ENCODE results near the gene TCF12.
"Not testable (repeated sequence)": the region's sequence is repeated elsewhere in the genome, so short reads cannot be mapped to it uniquely, and the experiment has no call there.

The TCF12 gene

GRCh38 chr15:57014896-57015295 lies 96.5 kb downstream of the TCF12 start:
- in situ Hi-C loops (cut with HindIII; ENCODE audit: low sequenced_read_pairs) = not testable (repeated sequence)

- in situ Hi-C loops (cut with HindIII; ENCODE audit: low sequenced_read_pairs) = no loop called here
Measured at GRCh38 chr15:57015360-57015759, 96.9 kb downstream of the TCF12 start.

- in situ Hi-C loops (cut with HindIII; ENCODE audit: low sequenced_read_pairs) = no loop called here
Measured at GRCh38 chr15:57015897-57016296, 97.5 kb downstream of the TCF12 start.

DNA sequence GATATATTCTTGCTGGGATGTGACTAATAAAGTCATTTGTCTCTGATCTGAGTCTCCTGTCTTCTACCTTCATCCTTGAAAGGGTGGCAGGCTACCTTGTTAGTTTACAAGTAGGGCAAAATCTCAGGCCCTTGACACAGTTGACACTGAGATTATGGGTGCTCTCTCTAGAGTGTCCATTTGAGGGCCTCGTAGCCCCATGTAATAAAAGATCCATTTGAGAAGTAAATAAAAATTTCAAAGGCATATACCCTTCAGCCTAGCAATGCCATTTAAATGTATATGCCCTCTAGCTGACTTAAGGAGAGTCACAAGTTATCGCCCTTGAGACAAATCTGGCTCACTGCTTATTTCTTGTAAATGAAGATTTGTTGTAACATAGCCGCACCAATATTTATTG lies 98.6 kb downstream of the TCF12 start:
- in situ Hi-C loops (cut with HindIII; ENCODE audit: low sequenced_read_pairs) = no loop called here

DNA sequence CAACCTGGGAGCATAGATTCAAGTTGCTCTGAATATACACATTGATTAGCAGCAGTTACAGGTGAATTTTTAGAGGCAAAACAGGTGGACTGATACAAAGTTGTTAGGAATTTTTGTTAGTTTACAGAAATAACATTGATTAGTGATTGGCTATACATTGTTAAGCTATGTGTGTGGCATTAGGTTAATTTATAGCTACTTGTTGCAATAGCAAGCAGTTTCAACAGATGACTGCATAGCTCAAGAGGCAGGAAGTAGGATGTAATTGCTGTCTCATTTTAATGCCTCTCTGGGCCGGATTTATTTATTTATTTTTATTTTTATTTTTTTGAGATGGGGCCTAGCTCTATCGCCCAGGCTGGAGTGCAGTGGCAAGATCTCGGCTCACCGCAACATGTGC lies 99.7 kb downstream of the TCF12 start:
- in situ Hi-C loops (cut with HindIII; ENCODE audit: low sequenced_read_pairs) = no loop called here

DNA sequence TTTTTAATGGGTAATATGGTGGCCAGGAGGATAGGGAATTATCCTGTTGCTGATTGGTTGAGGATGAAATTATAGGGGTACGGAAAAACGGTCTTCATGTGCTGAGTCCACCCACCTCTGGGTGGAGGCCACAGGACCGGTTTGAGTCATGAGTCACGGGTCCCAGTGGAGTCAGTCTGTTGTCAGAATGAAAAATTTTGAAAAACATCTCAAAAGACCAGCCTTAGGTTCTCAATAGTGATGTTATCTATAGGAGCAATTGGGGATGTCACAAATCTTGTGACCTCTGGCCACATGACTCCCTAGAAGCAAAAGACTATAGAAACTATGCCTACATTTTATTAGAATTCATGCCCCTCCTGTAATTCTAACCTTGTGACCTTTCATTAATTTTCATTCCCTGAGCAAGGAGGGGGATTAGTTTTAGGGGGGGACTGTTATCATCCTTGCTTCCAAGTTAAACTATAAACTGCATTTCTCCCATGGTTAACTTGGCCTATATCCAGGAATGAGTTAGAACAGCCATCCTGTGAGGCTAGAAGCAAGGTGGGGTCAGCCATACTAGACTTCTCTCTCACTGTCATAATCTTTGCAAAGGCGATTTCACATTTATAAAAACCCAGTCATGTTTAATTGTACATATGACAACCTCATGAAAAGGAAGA lies 101.2 kb downstream of the TCF12 start:
- in situ Hi-C loops (cut with HindIII; ENCODE audit: low sequenced_read_pairs) = no loop called here

GRCh38 chr15:57025264-57025926 lies 107.0 kb downstream of the TCF12 start:
- in situ Hi-C loops (cut with HindIII; ENCODE audit: low sequenced_read_pairs) = no loop called here

GRCh38 chr15:57026016-57026592 lies 107.7 kb downstream of the TCF12 start:
- in situ Hi-C loops (cut with HindIII; ENCODE audit: low sequenced_read_pairs) = no loop called here

- in situ Hi-C loops (cut with HindIII; ENCODE audit: low sequenced_read_pairs) = no loop called here
Measured at GRCh38 chr15:57027596-57027995, 109.2 kb downstream of the TCF12 start.

DNA sequence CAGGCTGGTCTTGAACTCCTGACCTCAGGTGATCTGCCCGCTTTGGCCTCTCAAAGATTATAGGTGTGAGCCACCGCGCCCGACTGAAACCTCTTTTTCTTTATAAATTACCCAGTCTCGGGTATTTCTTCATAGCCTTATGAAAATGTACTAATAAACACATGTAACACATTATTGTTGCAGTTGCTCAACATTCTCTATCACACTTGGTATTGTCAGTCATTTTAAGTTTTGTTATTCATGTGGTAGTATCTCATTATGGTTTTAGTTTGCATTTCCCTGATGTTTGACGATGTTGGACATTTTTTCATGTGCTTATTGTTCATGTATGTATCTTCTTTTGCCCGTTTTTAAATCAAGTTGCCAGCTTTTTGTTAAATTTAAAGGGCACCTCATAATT lies 109.7 kb downstream of the TCF12 start:
- in situ Hi-C loops (cut with HindIII; ENCODE audit: low sequenced_read_pairs) = no loop called here

- in situ Hi-C loops (cut with HindIII; ENCODE audit: low sequenced_read_pairs) = no loop called here
Measured at GRCh38 chr15:57030011-57030410, 111.6 kb downstream of the TCF12 start.

- in situ Hi-C loops (cut with HindIII; ENCODE audit: low sequenced_read_pairs) = no loop called here
Measured at GRCh38 chr15:57031082-57031481, 112.6 kb downstream of the TCF12 start.

DNA sequence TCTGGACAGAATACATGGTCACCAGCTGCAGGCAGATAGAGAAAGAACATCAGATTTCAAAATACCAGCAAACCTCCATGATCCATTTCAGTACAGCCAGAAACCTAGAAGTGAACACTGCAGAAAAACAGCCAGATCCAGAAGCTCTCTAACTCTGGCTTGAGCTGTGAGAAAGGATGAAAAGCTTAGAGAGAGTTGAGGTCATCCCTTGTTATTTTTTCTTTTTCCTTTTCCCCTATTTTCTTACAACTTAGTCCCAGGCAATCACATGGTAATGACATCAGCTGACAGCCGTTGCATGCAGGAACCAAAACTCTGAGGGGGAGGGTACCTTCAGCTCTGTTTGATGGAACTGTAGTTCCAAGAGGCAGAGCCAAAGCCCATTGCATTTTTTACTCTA lies 113.2 kb downstream of the TCF12 start:
- in situ Hi-C loops (cut with HindIII; ENCODE audit: low sequenced_read_pairs) = no loop called here

DNA sequence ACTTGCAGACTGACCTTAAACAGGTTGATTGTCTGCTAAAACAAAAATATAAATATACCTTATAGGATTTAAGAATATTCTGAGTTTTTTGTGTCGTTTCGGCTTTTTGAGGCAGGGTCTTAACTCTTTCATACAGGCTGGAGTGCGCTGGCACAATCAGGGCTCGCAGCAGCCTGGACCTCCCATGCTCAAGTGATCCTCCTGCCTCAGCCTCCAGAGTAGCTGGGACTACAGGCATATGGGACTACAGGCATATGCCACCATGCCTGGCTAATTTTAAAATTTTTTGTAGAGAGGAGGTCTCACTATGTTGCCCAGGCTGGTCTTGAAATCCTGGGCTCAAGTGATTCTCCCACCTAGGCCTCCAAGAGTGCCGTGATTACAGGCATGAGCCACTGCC lies 113.9 kb downstream of the TCF12 start:
- in situ Hi-C loops (cut with HindIII; ENCODE audit: low sequenced_read_pairs) = no loop called here

DNA sequence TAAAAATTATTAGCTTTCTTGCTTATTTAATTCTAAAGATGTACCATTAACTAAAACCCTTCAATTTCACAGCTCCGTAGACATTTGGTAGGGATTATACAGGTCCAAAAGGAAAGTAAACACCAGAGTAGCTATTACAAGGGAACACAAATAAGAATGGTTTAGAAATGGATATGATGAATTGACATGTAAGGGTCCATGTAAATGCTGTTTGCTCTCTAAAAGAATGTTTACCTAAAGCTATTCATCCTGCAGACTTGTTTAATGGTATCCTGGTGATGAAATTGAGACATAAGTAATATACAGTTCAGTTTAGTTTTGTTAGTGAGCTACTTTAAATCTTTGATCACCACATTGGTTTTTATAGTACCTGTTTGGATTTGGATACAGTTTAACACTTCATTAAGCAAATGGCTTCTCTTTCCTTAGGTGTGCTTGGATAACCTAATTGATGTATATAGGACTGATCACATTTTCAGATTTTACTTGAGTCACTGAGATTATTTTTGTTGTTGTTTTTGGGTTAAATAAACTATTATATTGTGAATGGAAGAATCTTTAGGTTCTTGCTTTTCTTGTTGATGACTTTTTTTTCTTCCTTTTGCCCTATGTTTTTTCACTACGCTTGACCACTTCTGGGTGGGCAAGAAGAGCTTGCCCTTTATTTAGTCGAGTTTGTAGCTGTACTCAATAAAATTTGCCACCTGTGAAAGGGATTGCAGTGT lies 115.4 kb downstream of the TCF12 start:
- in situ Hi-C loops (cut with HindIII; ENCODE audit: low sequenced_read_pairs) = no loop called here

GRCh38 chr15:57034613-57035012 lies 116.2 kb downstream of the TCF12 start:
- in situ Hi-C loops (cut with HindIII; ENCODE audit: low sequenced_read_pairs) = no loop called here

- in situ Hi-C loops (cut with HindIII; ENCODE audit: low sequenced_read_pairs) = no loop called here
Measured at GRCh38 chr15:57035664-57036063, 117.2 kb downstream of the TCF12 start.

DNA sequence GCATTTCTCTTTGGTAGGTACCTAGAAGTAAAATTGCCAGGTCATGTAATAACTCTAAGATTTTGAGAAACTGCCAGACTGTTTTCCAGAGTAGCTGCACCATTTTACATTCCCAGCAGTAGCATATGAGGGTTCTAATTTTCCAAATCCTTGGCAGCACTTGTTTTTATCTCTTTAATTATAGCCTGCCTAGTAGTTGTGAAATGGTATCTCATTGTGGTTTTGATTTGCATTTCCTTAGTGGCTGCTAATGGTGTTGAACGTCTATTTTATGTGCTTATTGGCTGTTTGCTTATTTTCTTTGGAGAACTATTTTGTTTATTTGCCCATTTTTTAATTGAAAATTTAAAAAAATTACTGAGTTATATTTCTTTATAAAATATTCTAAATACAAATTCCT lies 117.9 kb downstream of the TCF12 start:
- in situ Hi-C loops (cut with HindIII; ENCODE audit: low sequenced_read_pairs) = no loop called here

DNA sequence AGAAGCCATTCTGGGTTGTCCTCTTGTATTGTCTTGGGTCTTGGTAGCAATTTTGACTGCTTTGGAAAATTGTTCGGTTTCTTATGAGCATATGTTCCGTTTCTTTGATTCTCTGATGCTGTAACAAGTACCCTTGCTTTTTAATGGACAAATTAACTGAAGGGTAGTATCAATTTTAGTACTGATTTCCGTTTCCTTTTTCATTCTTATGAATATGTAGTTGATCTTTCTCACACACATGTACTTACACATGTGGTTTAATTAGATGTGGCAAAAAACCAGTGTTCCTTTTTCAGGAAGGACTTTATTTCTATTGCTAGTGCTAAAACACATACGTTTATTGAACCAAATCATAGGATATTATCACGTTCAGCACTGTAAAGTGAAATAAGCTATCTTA lies 119.1 kb downstream of the TCF12 start:
- in situ Hi-C loops (cut with HindIII; ENCODE audit: low sequenced_read_pairs) = no loop called here

DNA sequence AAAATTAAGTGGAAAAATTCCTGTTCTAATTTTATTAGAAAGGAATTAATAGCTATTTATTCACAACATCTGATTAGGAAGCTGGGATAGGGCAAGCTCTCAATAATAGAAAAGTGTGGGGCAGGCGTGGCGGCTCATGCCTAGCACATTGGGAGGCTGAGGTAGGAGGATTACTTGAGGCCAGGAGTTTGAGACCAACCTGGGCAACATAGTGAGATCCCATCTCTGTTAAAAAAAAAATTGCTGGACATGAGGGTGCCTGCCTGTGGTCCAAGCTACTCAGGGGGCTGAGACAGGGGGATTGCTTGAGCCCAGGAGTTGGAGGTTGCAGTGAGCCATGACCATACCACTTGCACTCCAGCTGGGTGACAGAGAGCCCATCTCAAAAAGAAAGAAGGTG lies 119.6 kb downstream of the TCF12 start:
- in situ Hi-C loops (cut with HindIII; ENCODE audit: low sequenced_read_pairs) = no loop called here

DNA sequence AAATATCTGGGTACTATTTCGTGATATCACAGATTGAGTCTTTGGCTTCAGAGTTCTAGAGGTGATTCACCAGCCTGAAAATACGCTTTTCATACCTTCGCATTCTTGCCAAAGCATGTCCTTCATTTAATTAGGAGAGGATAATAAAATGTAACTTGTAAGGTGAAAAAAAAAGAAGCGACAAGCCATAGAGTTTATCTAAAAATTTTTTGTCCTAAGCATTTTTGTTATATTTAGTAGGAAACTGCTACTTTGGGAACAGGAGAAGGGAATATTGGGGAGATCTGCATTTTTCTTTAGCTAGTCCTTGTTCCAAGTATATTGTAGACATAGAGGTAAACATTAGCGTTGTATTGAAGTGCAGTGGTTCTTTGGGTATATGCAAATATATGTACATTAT lies 120.1 kb downstream of the TCF12 start:
- in situ Hi-C loops (cut with HindIII; ENCODE audit: low sequenced_read_pairs) = no loop called here

GRCh38 chr15:57041416-57041815 lies 123.0 kb downstream of the TCF12 start:
- in situ Hi-C loops (cut with HindIII; ENCODE audit: low sequenced_read_pairs) = no loop called here
